Esophagus muscularis mucosa (tissue), 4 donors: ENCODE measurements around the gene QPCTL. TPM values are rescaled to one million over a fixed set of nuclear protein-coding genes. Genes with fewer than 3 reads are reported as not detected.

Experiments used
- DNase-seq: peaks from one replicate; pipeline ENCODE4 v3.0.0-alpha.2; 2017; ENCODE audit errors: extremely low spot score
- H3K27ac ChIP-seq, 4 donors: fragments of 200-600 bp; sonication (generic); replicated peaks in 1 of 4; 1 replicate in 3 of 4; 2 replicates in 1 of 4; pipeline ENCODE4 v1.5.1; 2016 to 2019; ENCODE audit warnings: mild to moderate bottlenecking in 1 of 4
- H3K27me3 ChIP-seq, 4 donors: fragments of 200-600 bp; sonication (generic); one replicate each; pipeline versions ENCODE4 v1.5.1 to v1.6.0; 2016 to 2019
- H3K36me3 ChIP-seq, 4 donors: fragments of 200-600 bp; sonication (generic); one replicate each; pipeline ENCODE4 v1.5.1; 2016 to 2019
- H3K4me1 ChIP-seq, 4 donors: fragments of 200-600 bp; sonication (generic); one replicate each; pipeline ENCODE4 v1.5.1; 2016 to 2019
- H3K4me3 ChIP-seq, 4 donors: fragments of 200-600 bp; sonication (generic); 1 replicate in 2 of 4; 2 replicates in 2 of 4; pipeline ENCODE4 v1.5.1; 2016 to 2019; ENCODE audit warnings: mild to moderate bottlenecking in 4 of 4, moderate library complexity in 1 of 4
- H3K9me3 ChIP-seq, 4 donors: fragments of 200-600 bp; sonication (generic); 1 replicate in 3 of 4; 2 replicates in 1 of 4; pipeline ENCODE4 v1.5.1; 2016 to 2019
- CTCF ChIP-seq, 3 experiments: fragments of 200-600 bp in 2 of 3; fragments of 450-650 bp in 1 of 3; sonication (generic) in 2 of 3; IDR thresholded peaks; one replicate each; pipeline ENCODE4 v1.5.1; 2017 to 2019; ENCODE audit warnings: antibody characterized with exemption in 3 of 3, mild to moderate bottlenecking in 2 of 3, moderate library complexity in 1 of 3
- EP300 ChIP-seq: sonication (generic); formaldehyde crosslinking; IDR thresholded peaks from one replicate; pipeline ENCODE4 v1.6.1; 2017; ENCODE audit warnings: antibody characterized with exemption
- POLR2A ChIP-seq: fragments of 450-650 bp; IDR thresholded peaks from one replicate; pipeline ENCODE4 v1.6.1; 2017; ENCODE audit warnings: antibody characterized with exemption, moderate library complexity, mild to moderate bottlenecking, low read depth
- POLR2AphosphoS5 ChIP-seq, 2 donors: sonication (generic); formaldehyde crosslinking; IDR thresholded peaks; one replicate each; pipeline ENCODE4 v1.6.1; 2017; ENCODE audit warnings: antibody characterized with exemption in 2 of 2
- WGBS: methylation state at CpG from one replicate; pipeline ENCODE4 v1.1.5; 2018; 5-methylcytosine and 5-hydroxymethylcytosine counted together
- intact Hi-C: fragments of 100-400 bp; cut with DNase I; formaldehyde crosslinking; loops from one replicate; pipeline ENCODE4 v1.15.1; 2023
- total RNA-seq, 4 donors: library from RNA; depleted of rRNA; stranded (reverse); fragments of >200 nt; gene quantifications; one replicate each; pipeline versions ENCODE4 v1.1.0 to v1.2.1, GENCODE V29; 2016

Gene QPCTL
- total RNA-seq, 4 donors from 2014 or later: 4.6 to 6.8 (median 6.0) TPM

- Histone ChIP-seq H3K4me3 (peak overlapping the region; percentile 38 to 52 (median 46)), H3K27me3 (peaks cover 0 to 53% (median 12%) of the 10 kb centered on the region in 4 donors), H3K36me3 (no peaks in the 10 kb centered on the region), H3K27ac (no peak overlapping the region), H3K4me1 (peaks cover 23 to 45% (median 45%) of the 10 kb centered on the region in 4 donors), H3K9me3 (no peaks in the 10 kb centered on the region)
- no peak for DNase-seq
- intact Hi-C loops: no loop called here
- TF ChIP-seq POLR2AphosphoS5 (IDR thresholded peaks at IDR 0.05) (no peak), POLR2A (no peak), EP300 (no peak), CTCF (IDR thresholded peaks at IDR 0.05) (no peak)
- 21% methylated on average over 15 of the region's 35 CpGs for WGBS
Measured at GRCh38 chr19:45645068-45645630, 47.3 kb upstream of the QPCTL start.

- TF ChIP-seq POLR2A: no peak
- TF ChIP-seq CTCF (IDR thresholded peaks at IDR 0.05): no peak
- TF ChIP-seq EP300: no peak
- TF ChIP-seq POLR2AphosphoS5 (IDR thresholded peaks at IDR 0.05): no peak
- no peak for DNase-seq
- peak overlapping the region; percentile 38 to 52 (median 46) for H3K4me3 ChIP-seq
- H3K4me1 ChIP-seq: peaks cover 22 to 45% (median 44%) of the 10 kb centered on the region in 4 donors
- intact Hi-C loops: no loop called here
- peaks cover 0 to 56% (median 12%) of the 10 kb centered on the region in 4 donors for H3K27me3 ChIP-seq
- 1% methylated on average over 19 of the region's 27 CpGs for WGBS
- no peak overlapping the region for H3K27ac ChIP-seq
- no peaks in the 10 kb centered on the region for H3K9me3 ChIP-seq
- H3K36me3 ChIP-seq: no peaks in the 10 kb centered on the region
Measured at GRCh38 chr19:45645631-45646344, 46.7 kb upstream of the QPCTL start.

- Histone ChIP-seq H3K27ac (no peak overlapping the region), H3K36me3 (no peaks in the 10 kb centered on the region), H3K27me3 (peaks cover 0 to 56% (median 12%) of the 10 kb centered on the region in 4 donors), H3K9me3 (no peaks in the 10 kb centered on the region), H3K4me1 (peaks cover 18 to 40% (median 39%) of the 10 kb centered on the region in 4 donors), H3K4me3 (peak overlapping the region; percentile 38 to 52 (median 46))
- 15% methylated on average over 9 of the region's 9 CpGs for WGBS
- no peak for DNase-seq
- intact Hi-C loops: no loop called here
- no peak for TF ChIP-seq POLR2AphosphoS5 (IDR thresholded peaks at IDR 0.05)
- TF ChIP-seq EP300: no peak
- no peak for TF ChIP-seq CTCF (IDR thresholded peaks at IDR 0.05)
Measured at GRCh38 chr19:45646345-45646698, 46.1 kb upstream of the QPCTL start.

DNA sequence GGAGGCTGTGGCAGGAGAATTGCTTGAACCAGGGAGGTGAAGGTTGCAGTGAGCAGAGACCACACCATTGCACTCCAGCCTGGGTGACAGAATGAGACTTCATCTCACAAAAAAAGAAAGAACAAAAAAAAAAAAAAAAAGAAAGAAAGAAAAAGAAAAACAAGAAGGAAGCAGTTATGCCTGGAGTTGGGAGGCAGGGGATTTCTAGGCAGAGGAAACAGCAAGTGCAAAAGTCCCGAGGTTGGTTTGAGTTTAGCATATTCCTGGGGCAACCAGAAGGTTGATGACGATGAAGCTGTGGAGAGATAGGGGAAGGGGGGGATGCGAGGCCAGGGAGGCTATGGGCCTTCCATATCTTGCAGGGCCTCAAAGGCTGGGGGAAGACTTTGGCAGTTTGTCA, 41.7 kb upstream of the QPCTL start:
- Histone ChIP-seq H3K4me3 (no peak overlapping the region), H3K4me1 (peaks cover 6 to 8% (median 7%) of the 10 kb centered on the region in 4 donors), H3K36me3 (no peaks in the 10 kb centered on the region), H3K27ac (no peak overlapping the region), H3K27me3 (peaks cover 0 to 30% (median 3%) of the 10 kb centered on the region in 4 donors), H3K9me3 (no peaks in the 10 kb centered on the region)
- intact Hi-C loops: no loop called here
- DNase-seq: no peak
- 65% methylated on average over 3 of the region's 3 CpGs for WGBS
- TF ChIP-seq EP300 (no peak), CTCF (IDR thresholded peaks at IDR 0.05) (no peak), POLR2AphosphoS5 (IDR thresholded peaks at IDR 0.05) (no peak)
